Subcutaneous abdominal adipose tissue (tissue), 5 donors: ENCODE measurements around the gene CCNQ.

ENCODE experiments used
- H3K27ac ChIP-seq: one replicate; pipeline ENCODE4 v1.7.0; 2013; ENCODE audit warnings: low read depth, mild to moderate bottlenecking, inconsistent platforms, low read length, moderate library complexity
- H3K27me3 ChIP-seq, 5 donors: one replicate each; pipeline ENCODE4 v1.7.0; 2013; ENCODE audit warnings: low read length in 5 of 5, inconsistent platforms in 1 of 5; ENCODE audit not compliant: control insufficient read depth in 5 of 5, insufficient read depth in 4 of 5
- H3K36me3 ChIP-seq, 5 donors: one replicate each; pipeline ENCODE4 v1.7.0; 2013; ENCODE audit warnings: low read length in 5 of 5; ENCODE audit not compliant: control insufficient read depth in 5 of 5, insufficient read depth in 5 of 5
- H3K4me1 ChIP-seq, 5 donors: one replicate each; pipeline ENCODE4 v1.7.0; 2013; ENCODE audit warnings: low read length in 5 of 5, mild to moderate bottlenecking in 3 of 5, moderate library complexity in 1 of 5; ENCODE audit not compliant: control insufficient read depth in 5 of 5, insufficient read depth in 5 of 5
- H3K4me3 ChIP-seq, 5 donors: one replicate each; pipeline ENCODE4 v1.7.0; 2013; ENCODE audit warnings: low read length in 5 of 5, low read depth in 1 of 5
- H3K9ac ChIP-seq, 5 donors: one replicate each; pipeline ENCODE4 v1.7.0; 2013; ENCODE audit warnings: low read length in 5 of 5, mild to moderate bottlenecking in 4 of 5, moderate library complexity in 3 of 5
- H3K9me3 ChIP-seq, 5 donors: one replicate each; pipeline ENCODE4 v1.7.0; 2013; ENCODE audit warnings: low read length in 5 of 5; ENCODE audit not compliant: control insufficient read depth in 5 of 5
- donor health status: healthy.
- donor health status: healthy.
- donor health status: healthy.
- donor health status: healthy.
- donor health status: healthy.

CCNQ gene

GRCh38 chrX:153636716-153637115 lies 37.8 kb upstream of the CCNQ start:
- Histone ChIP-seq H3K9ac (no peak overlapping the region), H3K4me1 (peaks cover 3 to 14% (median 9%) of the 10 kb centered on the region in 5 donors), H3K9me3 (peaks cover under 1 to 10% (median 3%) of the 10 kb centered on the region in 5 donors), H3K36me3 (no peaks in the 10 kb centered on the region), H3K4me3 (no peak overlapping the region), H3K27ac (no peak overlapping the region), H3K27me3 (peaks cover 15 to 41% (median 37%) of the 10 kb centered on the region in 5 donors)

DNA sequence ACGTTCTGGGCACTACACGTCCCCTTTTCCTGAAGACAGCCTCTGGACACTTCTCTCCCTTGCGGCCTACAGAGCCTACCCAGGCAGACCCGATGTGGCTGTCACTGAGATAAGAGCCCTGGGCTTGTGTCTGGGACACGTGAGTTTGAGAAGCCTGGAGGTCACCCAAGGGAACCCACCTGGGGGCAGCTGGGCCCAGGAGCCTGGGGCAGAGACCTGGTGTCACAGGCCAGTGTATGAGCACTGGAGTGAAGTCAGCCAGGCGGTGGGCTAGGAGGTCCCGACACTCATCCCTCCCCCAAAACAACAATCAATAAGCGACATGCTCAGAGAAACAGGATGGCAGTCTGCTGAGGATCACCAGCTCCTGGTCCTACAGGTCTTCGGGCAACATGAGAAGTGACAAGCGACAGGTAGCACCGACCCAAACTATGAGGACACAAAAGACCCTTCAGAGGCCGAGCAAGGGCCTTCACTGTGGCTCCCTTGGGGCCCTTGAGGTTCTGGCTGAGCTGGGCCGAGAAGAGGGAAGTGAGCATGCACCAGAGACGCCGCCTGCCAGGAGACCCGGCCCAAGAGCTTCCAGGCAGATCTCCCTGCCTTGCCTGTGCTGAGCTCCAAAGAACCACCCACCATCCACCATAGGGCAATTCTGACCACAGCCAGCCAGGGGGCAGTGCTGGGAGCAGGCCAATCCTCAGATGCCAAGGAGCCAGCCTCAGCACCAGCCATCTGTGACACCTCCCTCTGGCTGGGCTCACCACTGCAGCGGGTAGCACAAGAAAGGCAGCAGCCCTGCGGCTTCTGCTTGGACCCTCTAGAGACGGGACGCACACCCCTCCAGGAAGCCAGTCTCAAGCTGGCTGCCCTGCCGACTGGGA lies 37.1 kb upstream of the CCNQ start:
- no peak overlapping the region for H3K4me3 ChIP-seq
- H3K9ac ChIP-seq = no peak overlapping the region
- peaks cover 3 to 10% (median 9%) of the 10 kb centered on the region in 5 donors for H3K4me1 ChIP-seq
- H3K36me3 ChIP-seq = no peaks in the 10 kb centered on the region
- H3K27ac ChIP-seq = no peak overlapping the region
- H3K27me3 ChIP-seq = peaks cover 8 to 34% (median 30%) of the 10 kb centered on the region in 5 donors
- peaks cover 5 to 16% (median 10%) of the 10 kb centered on the region in 5 donors for H3K9me3 ChIP-seq

GRCh38 chrX:153635388-153635787 lies 36.4 kb upstream of the CCNQ start:
- Histone ChIP-seq H3K36me3 (no peaks in the 10 kb centered on the region), H3K4me1 (peaks cover 3 to 10% (median 9%) of the 10 kb centered on the region in 5 donors), H3K4me3 (no peak overlapping the region), H3K27ac (no peak overlapping the region), H3K9me3 (peaks cover 5 to 16% (median 14%) of the 10 kb centered on the region in 5 donors), H3K27me3 (peaks cover 8 to 28% (median 24%) of the 10 kb centered on the region in 5 donors), H3K9ac (no peak overlapping the region)

DNA sequence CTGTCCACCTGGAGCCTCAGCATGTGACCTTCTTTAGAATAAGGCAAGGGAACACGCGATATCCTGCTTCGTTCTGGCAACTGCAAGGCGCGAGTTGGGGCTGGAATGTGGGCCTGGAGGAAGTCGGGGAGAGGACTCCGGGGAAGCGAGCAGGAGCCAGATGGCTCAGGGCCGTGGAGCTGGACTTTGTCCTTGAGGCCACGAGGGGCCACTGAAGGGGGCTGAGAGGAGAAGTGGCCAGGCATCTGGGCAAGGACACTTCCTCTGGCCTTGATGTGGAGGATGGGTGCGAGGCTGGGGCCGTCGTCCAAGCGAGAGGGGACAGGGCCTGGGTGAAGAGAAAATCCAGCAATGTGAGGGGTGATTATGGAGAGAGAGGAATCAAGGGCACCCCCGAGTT lies 35.9 kb upstream of the CCNQ start:
- Histone ChIP-seq H3K4me3 (no peak overlapping the region), H3K27me3 (peaks cover 6 to 25% (median 20%) of the 10 kb centered on the region in 5 donors)

GRCh38 chrX:153634236-153634635 lies 35.3 kb upstream of the CCNQ start:
- Histone ChIP-seq H3K36me3 (no peaks in the 10 kb centered on the region), H3K4me3 (no peak overlapping the region), H3K9me3 (peaks cover 8 to 18% (median 14%) of the 10 kb centered on the region in 5 donors), H3K4me1 (peaks cover 3 to 10% (median 9%) of the 10 kb centered on the region in 5 donors), H3K27ac (no peak overlapping the region), H3K9ac (no peak overlapping the region), H3K27me3 (peaks cover 6 to 27% (median 19%) of the 10 kb centered on the region in 5 donors)

More for the DNA sequence above, 35.9 kb upstream of the CCNQ start:
- Histone ChIP-seq H3K36me3 (no peaks in the 10 kb centered on the region), H3K27ac (no peak overlapping the region), H3K4me1 (peaks cover 3 to 10% (median 9%) of the 10 kb centered on the region in 5 donors), H3K9ac (no peak overlapping the region), H3K9me3 (peaks cover 8 to 18% (median 14%) of the 10 kb centered on the region in 5 donors)

DNA sequence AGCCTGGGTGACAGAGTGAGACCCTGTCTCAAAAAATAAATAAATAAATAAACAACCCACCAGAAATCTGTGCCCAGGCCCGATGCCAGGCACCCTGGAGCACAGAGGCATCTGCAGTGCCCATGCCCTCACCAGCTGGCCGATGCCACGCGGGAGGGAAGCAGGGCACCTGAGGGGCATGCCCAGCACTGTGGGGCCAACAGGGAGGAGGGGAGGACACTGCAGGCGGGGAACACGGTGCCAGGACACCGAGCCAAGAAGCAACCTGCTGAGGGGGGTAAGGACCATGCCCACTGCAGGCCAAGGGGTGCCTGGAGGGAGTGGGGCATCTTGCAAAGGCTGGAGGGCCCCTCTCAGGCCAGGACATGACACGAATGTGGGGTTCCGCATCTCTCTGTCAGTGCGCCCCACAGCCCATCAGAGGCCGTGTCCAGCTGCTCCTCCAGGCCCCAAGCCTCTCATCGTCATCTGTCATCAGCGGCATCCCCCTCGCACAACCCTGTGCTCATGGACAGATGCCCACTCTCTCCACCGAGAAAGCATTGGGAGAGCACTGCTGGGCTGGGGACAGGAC lies 34.8 kb upstream of the CCNQ start:
- Histone ChIP-seq H3K36me3 (no peaks in the 10 kb centered on the region), H3K9ac (no peak overlapping the region), H3K4me3 (no peak overlapping the region), H3K27ac (no peak overlapping the region), H3K9me3 (peaks cover 8 to 18% (median 14%) of the 10 kb centered on the region in 5 donors), H3K27me3 (peaks cover under 1 to 28% (median 17%) of the 10 kb centered on the region in 5 donors), H3K4me1 (peaks cover 3 to 10% (median 9%) of the 10 kb centered on the region in 5 donors)

DNA sequence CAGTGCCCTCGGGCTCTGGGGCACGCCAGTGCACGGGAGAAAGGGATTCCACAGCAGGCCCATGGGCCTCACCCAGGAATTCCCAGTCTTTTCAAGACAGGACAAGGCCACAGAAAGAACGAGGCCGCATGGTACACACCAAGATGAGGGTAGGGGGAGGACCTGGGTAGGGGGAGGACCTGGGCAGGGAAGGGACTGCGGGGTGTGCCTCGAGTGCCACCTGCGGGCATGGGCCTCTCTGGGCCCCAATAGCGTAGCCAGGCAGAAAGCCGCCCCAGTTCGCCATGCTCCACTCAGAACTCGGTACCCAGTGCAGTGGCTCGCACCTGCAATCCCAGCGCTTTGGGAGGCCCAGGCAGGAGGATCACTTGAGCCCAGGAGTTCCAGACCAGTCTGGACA lies 34.1 kb upstream of the CCNQ start:
- peaks cover 0 to 24% (median 18%) of the 10 kb centered on the region in 5 donors for H3K27me3 ChIP-seq
- peaks cover 3 to 10% (median 9%) of the 10 kb centered on the region in 5 donors for H3K4me1 ChIP-seq

GRCh38 chrX:153632595-153632946 lies 33.6 kb upstream of the CCNQ start:
- Histone ChIP-seq H3K27me3 (peaks cover 0 to 23% (median 17%) of the 10 kb centered on the region in 5 donors), H3K36me3 (no peaks in the 10 kb centered on the region), H3K4me3 (no peak overlapping the region), H3K9ac (no peak overlapping the region), H3K4me1 (peaks cover 3 to 12% (median 9%) of the 10 kb centered on the region in 5 donors), H3K27ac (no peak overlapping the region), H3K9me3 (peaks cover 8 to 18% (median 14%) of the 10 kb centered on the region in 5 donors)

More for the DNA sequence above, 34.1 kb upstream of the CCNQ start:
- Histone ChIP-seq H3K9me3 (peaks cover 8 to 18% (median 14%) of the 10 kb centered on the region in 5 donors), H3K9ac (no peak overlapping the region), H3K36me3 (no peaks in the 10 kb centered on the region), H3K4me3 (no peak overlapping the region), H3K27ac (no peak overlapping the region)

DNA sequence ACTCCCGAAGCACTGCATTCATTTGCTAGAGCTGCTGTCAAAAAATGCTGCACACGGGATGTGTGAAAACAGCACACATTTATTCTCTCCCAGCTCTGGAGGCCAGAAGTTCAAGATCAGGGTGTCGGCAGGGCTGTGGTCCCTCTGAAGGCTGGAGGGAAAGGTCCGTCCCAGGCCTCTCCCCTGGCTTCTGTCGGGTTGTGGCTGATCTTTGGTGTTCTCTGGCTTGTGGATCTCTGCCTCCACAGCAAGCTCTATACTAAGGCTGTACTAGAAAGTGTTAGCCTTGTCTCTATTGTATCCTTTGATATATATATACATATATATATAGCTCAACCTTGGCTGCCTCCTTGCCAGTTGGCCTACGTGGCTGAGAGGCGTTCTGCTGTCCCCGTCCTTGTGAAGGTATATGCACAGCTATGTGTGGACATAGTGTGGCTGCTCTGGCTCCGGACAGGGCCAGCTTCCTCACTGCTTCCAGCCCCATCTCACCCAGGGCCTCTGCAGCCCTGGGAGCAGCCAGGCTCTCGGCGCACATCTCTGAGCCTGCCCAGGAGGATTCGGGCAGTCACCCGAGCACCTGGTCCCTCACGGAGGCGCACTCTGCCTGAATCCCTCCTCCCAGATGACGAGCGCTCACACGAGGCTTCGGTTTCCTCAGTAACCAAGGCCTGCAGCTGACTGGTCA lies 33.1 kb upstream of the CCNQ start:
- peaks cover 3 to 12% (median 9%) of the 10 kb centered on the region in 5 donors for H3K4me1 ChIP-seq
- H3K27ac ChIP-seq = no peak overlapping the region
- H3K9ac ChIP-seq = no peak overlapping the region
- peaks cover 0 to 21% (median 16%) of the 10 kb centered on the region in 5 donors for H3K27me3 ChIP-seq
- peaks cover 8 to 18% (median 14%) of the 10 kb centered on the region in 5 donors for H3K9me3 ChIP-seq
- no peaks in the 10 kb centered on the region for H3K36me3 ChIP-seq
- no peak overlapping the region for H3K4me3 ChIP-seq
